Amygdala (tissue), 56 donors: Measurements from ENCODE around the gene DPYSL3.
"Not testable (repeated sequence)": the region's sequence is repeated elsewhere in the genome, so short reads cannot be mapped to it uniquely, and the experiment has no call there.

Experiments
- DNase-seq, 56 donors: peaks; one replicate each; lab custom pipeline; 2025; lab: John Stamatoyannopoulos, UW

Gene DPYSL3

DNA sequence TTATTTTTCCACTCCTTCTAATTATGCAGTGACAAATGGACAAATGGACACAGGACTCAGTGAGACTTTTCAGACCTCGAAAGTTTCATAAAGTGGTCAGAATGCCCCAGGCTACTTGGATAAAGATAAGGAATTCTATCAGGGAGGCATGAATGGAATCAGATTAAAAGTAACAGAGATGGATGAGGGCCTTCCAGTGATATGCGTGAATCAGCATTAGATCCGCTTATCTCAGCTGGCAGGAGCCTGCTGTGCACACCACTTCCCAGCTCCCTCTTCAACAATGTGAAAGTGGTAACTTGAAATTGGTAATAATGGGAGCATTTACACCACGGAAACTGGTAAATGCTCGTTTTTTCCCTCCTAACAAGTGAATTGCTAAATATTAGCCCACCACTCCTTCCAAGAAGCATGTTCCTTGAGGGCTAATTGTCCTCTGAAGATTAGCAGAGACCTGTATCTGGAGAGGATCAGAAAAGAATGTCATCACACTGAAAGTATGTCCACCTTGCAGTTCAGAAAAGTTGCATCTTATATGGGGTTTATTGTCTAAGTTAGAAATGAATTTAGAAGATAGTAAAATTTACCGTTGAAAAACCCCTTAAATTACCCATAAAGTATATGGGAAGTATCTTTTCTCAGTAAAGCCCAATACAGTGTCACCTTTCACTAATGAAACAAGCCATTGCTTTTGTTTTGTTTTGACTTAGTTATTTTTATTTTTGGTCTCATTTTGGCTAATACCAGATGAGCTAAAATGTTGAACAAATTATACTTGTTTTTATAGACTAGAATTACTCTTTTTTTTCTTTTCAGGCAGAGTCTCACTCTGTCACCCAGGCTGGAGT is 125.3 kb downstream of the DPYSL3 start:
- no peak for DNase-seq

DNA sequence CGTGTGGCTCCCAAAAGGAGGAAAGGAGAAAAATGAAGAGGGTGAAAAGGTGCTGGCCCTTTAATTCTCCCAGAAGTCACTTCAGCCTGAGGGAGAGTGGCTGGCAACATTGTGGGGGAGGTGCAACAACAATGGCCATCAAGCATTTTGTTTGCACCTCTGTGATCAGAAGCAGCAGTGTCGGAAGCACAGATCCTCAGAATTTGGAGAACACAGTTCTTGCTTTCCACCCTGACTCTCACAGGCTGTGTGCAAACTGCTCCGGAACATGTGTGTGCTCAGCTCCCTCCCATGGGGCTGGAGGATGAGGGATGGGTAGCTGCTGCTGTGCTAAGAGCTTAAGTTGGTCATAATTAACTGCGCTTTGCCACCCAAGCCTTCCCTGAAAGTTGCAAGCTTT is 127.1 kb downstream of the DPYSL3 start:
- DNase-seq = peak in 1 of 56 donors; percentile 16

DNA sequence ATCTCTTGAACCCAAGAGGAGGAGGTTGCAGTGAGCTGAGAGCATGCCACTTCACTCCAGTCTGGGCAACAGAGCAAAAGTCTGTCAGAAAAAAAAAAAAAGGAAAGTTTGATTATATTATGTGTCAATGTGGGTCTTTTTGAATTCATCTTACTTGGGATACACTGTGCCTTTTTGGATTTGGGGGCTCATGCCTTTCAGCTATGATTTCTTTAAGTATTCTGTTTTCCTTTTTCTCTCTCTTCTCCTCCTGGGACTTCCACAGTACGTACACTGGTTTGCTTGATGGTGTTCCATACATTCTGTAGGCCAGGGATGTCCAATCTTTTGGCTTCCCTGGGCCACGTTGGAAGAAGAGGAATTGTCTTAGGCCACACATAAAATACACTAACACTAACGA is 128.3 kb downstream of the DPYSL3 start:
- DNase-seq = no peak

DNA sequence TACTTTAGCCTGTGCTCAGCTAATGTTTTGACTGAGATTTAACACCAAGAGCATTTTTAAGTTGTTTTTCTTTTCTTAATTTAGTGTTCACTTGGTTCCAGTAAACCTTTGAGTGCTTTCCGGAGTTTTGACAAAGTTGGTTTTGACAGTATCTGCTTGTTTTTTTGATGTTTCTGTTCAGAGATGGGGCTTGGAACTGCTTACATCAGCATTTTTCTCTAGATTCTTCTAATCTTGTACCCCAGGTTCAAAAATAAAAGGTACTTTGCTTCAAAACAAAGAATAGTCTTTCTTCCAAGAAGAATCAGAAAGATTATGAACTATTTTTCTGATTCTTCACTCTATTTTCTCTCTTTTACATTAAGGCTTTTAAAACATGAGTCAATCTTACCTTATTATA is 132.2 kb downstream of the DPYSL3 start:
- no peak for DNase-seq

DNA sequence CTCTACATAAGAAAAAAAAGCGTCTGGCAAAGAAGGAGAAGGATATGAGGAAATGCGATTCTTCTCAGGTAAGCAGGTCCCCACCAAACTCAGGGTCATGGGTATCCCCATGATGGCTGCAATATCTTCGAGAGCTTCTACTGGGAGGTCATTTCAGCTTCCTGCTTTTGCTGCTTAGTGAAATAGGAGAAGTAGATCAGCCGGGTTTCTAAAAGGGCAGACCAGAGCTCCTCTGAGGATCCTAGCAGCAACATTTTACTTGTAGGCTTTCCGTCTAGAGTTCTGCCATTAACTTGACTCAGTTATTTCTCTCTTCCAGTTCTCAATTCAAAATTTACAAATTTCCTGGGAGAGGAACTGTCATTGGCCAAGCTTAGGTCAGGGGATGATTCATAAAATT is 134.7 kb downstream of the DPYSL3 start:
- no peak for DNase-seq

DNA sequence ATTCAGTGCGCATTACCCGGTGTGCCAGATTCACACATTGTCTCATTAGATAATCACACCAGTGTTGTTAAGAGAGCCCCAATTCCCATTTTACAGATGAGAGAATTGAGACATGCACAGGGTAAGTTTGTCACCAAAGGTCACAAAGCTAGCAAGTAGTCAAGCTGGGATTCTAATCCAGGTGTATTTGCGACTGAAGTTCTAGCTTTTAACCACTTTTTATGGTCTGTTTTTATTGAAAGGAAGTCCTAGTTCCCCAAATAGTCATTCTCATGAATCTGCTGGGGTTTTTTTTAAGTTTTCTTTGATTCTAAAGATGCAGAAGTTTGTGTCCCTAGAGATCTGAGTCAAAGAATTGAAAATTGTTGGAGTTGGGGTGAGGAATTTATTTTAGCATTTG is 136.5 kb downstream of the DPYSL3 start:
- DNase-seq = no peak

DNA sequence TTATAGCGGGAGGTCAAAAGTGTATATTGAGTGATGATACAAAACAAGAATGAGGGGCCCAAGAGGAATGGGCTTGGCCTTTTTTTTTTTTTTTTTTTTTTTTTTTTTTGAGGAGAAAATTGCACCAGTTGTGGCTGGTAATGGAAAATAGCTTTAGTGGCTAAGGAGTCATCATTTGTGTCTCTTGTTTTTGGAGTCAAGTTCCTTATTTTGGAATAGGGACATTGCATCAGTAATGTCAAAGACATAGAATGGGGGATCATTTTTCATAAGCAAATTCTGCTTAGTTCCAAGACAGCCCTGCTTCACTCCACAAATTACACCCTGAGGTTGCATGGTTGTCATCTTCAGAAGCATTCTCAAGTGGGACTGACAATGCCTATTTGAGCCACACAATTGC is 137.7 kb downstream of the DPYSL3 start:
- DNase-seq = no peak

DNA sequence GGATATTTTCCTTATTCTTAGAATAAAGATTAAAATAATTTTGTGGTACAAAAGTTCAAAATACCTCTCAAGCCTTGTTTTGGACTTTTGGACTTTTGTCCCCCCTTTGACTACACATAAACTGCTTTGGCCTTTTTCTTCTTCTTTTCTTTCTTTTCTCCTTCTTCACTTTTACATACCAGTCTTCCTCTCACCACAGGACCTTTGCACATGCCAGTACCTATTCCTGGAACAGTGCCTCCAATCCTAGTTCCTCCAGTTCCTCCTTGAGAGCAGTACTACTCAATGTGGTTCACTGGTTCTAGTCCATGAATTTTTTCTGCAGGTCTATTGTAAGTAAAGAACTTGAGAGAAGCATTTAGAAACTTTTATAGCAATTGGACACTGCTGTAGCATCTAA is 138.6 kb downstream of the DPYSL3 start:
- no peak for DNase-seq

DNA sequence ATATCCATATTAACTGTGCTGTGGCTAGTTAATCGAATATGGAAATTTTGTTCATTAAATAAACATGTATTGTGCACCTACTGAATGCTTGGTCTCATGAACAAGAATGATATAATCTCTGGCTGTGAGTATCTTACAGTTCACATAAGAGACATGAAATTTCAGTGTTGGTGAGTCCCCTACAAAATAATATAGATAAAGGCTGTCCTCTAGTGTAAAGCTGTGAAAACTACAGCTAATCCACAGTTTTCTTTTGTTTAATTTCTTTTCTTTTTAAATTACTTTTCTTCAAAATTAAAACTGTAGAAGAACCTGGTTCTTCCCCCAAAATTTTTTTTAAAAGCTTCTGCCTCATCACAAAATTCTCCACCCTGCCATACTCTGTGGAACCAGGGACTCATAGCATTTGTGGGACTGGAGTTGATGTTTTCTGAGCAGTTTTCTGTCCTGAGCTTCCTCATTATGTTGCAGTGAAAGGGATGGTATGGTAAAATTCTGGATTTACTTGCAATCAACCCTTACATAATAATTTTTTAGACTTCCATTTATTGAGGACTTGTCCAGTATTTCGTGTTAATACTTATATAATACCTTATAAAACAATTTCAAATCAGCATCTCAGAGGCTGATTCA is 140.0 kb downstream of the DPYSL3 start:
- DNase-seq = no peak

DNA sequence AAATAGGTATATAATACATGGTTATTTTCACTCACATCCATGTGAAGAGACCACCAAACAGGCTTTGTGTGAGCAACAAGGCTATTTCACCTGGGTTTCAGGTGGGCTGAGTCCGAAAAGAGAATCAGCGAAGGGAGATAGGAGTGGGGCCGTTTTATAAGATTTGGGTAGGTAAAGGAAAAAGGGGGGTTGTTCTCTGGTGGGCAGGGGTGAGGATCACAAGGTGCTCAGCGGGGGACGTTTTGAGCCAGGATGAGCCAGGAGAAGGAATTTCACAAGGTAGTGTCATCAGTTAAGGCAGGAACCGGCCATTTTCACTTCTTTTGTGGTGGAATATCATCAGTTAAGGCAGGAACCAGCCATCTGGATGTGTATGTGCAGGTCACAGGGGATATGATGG is 142.5 kb downstream of the DPYSL3 start:
- not testable (repeated sequence) for DNase-seq

DNA sequence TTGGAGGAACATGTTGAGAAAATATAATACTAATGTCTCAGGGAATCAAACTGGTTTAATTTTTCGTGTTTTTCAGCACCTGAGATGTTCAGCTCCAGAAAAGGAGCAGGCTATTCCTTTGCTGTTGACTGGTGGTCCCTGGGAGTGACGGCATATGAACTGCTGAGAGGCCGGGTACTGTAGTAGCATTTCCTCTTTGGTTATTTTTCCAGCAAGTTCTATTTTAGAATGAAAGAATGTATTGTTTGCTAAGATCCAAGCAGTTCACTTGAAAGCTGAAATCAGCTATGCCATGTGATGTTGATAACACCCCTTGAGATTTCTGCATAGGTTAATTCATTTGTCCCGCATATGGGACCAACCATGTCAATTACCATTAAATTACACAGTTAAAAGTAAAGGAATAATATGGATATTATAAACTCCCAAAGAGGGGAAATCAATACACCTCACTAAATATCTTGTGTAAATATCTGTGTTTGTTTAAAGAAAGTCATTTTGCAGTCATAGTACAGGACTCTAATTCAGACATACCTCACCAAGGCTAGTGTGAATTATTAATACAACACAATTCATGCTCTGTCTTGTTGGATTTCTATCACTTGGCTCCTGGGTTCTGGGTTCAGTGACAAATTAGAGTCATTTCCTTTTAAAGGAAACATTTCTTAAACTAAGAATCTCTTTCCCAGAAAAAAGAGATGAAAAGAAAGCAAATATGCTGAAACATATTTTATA is 148.3 kb downstream of the DPYSL3 start:
- DNase-seq = no peak

DNA sequence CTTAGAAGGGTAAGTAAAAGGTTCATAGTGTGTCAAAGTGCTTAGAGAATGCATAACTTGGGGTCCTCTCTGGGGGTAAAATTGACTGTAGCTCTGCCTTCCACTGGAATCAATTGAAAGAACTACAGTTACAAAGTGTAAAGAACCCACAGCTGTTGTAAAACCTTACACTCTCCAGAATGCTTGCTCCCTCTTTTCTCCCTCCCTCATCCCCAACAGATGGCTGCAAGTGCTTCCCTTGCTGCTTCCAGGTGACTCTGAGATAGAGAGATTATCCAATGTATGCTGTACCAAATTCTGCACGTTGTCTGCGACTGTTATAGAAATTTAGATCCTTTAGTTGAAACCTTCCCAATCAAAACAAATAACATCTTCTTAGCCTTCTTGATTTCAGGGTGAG is 149.1 kb downstream of the DPYSL3 start:
- DNase-seq = no peak

DNA sequence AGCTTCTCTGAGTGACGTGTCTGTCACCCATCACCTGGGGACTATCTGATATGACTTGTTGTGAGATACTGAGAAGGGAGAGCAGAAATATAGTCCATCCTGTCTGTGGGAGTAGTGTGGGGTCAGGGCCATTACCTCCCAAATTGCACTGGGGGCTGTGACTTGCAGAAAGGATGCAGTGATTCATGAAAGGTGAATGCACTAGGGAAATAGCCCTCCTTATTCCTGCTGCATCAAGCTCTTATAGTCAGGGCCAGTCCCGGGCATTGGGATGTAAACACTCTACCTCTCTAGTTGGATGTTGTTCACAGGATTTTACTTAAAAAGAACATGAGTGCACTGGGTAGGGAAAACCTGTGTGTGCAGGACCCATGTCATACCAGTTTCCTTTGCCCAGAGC is 150.3 kb downstream of the DPYSL3 start:
- DNase-seq = no peak

DNA sequence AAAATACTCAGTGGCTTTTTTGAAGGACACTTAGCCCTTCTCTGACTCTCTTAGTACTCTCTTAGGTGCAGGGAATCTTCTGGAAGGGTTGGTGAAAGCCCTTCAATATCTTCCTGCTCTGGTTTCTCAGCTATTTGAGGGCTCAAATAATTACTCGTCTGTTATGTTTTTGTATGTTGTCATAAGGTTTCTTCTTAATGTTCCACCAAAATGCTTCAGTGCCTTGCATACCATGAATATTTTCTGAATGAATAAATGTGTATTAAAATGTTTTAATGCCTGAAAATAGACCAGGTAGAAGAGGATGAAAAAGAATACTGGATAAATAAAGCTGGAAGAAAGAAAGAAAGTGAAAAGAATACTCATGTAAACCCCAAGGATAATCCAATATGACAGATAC is 150.8 kb downstream of the DPYSL3 start:
- no peak for DNase-seq

DNA sequence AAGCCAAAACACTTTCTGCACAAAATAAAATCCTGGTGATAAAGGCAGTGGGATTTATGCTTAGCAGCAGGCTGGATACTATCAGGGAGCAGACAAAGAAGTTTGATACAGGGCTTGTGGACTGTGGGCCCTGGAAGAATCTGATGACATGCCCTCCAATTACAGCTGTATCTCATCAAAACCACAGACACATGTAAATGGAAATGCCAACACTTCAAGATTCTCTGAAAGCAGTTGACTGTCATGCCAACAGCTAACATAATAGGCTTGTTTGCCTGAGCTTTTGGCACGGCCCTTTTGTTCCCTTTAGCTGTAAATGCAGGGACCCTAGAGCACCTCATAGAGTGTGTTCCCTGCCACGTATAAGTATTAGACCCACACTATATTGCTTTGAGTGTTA is 160.6 kb downstream of the DPYSL3 start:
- no peak for DNase-seq

DNA sequence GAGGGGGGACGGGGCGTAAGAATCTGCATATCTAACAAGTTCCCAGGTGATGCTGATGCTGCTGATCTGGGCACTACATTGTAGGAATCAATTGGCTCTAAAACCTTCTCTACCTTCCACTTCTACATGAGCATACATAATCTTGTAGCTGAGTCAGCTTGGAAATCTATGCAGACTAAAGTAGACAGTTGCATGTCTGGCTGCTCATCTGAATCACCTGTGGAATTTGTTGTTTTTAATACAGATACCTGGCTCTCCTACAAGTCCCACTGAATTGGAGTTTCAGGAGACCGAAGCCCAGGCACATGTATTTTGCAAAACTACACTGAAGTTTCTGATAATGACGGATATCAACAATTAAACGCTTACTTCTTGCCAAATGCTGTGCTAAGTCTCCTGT is 161.4 kb downstream of the DPYSL3 start:
- no peak for DNase-seq

DNA sequence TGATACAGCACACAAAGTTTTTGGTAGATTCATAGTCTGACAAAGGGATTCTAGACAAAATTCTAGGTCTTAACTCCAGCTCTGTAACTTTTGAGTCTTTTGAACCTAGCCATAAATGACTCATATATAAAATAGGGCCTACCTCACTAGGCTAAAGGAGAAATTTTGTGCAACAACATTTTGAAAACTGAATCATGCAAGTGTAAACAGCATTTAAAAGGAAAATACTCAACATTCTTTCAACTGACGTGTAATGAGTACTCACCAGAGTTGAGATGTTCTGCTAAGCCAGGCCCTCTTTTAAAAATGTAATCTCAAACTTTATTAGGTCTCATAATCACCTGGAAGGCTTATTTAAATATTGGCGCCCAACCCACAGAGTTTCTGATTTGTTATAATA is 161.8 kb downstream of the DPYSL3 start:
- DNase-seq = no peak

DNA sequence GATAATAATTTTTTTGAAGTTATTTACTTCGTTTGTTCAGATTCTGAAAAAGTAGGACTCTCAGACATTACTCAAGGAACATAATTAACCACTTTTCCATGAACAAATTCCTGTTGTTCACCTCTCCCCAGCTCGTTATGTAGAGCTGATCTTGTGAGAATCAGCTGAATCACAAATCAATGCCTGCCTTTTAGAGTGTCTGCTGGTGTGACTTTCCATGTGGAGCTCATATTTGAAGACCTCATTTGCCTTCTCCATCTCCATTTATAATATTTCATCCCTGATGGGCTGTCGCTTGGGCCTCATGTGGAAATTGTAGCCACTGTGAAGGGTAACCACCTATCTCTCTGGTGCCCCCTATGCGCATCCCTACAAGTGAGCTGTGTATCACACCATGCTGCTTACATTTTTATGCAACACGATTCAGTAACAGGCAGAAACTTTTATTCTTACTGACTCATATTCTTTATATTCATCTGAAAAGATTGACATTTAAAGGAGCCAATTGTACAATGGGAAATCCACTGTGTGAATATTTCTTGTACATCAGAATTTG is 163.8 kb downstream of the DPYSL3 start:
- no peak for DNase-seq

DNA sequence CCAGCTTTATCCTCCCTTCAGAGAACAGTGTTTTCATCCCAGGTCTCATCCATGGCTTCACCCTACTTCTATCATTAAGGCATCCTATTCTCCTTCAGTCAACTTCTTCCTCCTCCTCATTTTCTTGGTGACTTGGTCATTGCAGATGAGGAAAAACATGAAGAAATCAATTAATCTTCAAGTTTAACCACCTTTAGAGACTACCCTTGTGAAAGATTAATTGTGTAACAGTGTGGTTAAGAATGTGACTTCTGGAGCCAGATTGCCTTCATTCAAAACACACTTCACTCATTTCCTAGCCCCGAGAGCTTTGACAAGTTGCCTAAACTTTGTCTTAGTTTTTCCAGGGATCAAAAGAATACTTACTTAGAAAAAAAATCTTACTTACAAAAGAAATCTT is 165.0 kb downstream of the DPYSL3 start:
- no peak for DNase-seq

DNA sequence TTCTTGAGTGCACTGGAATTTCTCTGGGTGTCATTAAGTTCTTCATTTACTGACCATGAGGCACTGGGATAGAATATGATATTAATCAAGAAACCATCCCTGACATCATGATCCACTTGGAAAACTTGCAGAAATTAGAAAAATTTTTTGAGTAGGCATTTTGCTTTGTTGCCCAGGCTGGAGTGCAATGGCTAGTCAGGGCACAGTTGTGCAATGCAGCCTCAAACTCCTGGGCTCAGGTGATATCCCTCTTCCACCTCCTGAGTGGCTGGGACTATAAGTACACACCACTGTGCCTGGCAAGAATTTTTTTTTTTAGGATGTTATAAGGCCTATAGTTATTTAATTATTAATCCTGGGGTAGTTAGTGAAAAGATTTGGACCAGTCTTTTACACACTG is 168.5 kb downstream of the DPYSL3 start:
- no peak for DNase-seq

DNA sequence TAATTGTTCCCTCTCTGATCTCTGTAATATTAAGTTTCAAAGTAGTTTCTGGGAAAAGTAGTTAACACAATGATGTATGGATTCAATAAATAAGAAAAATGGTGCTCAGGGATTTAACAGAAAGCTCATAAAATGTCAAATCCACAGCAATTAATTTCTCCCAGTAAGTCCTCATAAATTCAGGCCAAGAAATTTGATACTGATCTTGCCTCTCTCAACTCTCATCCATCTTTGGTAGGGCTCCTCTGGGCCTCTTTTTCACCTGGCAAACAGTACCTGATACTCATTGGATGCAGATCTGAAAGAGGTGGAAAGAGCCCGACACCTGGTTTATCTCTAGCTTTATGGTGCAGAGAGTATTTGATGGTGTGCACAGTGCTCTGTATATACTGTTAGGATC is 168.9 kb downstream of the DPYSL3 start:
- no peak for DNase-seq
